MCF 10A (cell line): ENCODE data around the gene IGFALS. TPM values are rescaled to one million over a fixed set of nuclear protein-coding genes. Genes with fewer than 3 reads are reported as not detected.
A peak's percentile ranks its signal among the peaks of the same experiment; 100 is the strongest.

Experiments
- BruUV-seq: library from RNA; stranded (reverse); fragments of 400-500 nt; replicated peaks from 2 replicates; lab custom pipeline; 2021; lab: Mats Ljungman, UMichigan
- CTCF ChIA-PET: fragments of 300-600 bp; sonication (Branson Sonifier 250); formaldehyde crosslinking; extraction: SDS; loops from one replicate; lab custom pipeline; 2021; ENCODE audit warnings: antibody characterized with exemption, inconsistent platforms; lab: Yijun Ruan, JAX
- POLR2A ChIA-PET: fragments of 300-600, 350-650 bp; sonication (Branson Sonifier 250); formaldehyde crosslinking; extraction: SDS; loops from one replicate; lab custom pipeline; 2020; ENCODE audit warnings: antibody characterized with exemption, inconsistent platforms; lab: Yijun Ruan, JAX
- DNase-seq: peaks from one replicate; pipeline ENCODE4 v3.0.0-alpha.2; 2018; ENCODE audit not compliant: unreplicated experiment
- H3K27ac Mint-ChIP-seq: one replicate; pipeline ENCODE4 v1.8.0; 2022; ENCODE audit warnings: mild to moderate bottlenecking, low read depth, mixed read lengths; ENCODE audit not compliant: unreplicated experiment
- H3K27me3 Mint-ChIP-seq: one replicate; pipeline ENCODE4 v1.8.0; 2022; ENCODE audit warnings: mixed read lengths; ENCODE audit not compliant: insufficient read depth, unreplicated experiment
- H3K36me3 Mint-ChIP-seq: one replicate; pipeline ENCODE4 v1.8.0; 2022; ENCODE audit warnings: mild to moderate bottlenecking, moderate library complexity, mixed read lengths; ENCODE audit not compliant: insufficient read depth, unreplicated experiment
- H3K4me1 Mint-ChIP-seq: one replicate; pipeline ENCODE4 v1.8.0; 2022; ENCODE audit warnings: mixed read lengths; ENCODE audit not compliant: insufficient read depth, unreplicated experiment
- H3K4me3 Mint-ChIP-seq: one replicate; pipeline ENCODE4 v1.8.0; 2022; ENCODE audit warnings: mild to moderate bottlenecking, moderate library complexity, mixed read lengths; ENCODE audit not compliant: unreplicated experiment
- H3K9me3 Mint-ChIP-seq: one replicate; pipeline ENCODE4 v1.8.0; 2022; ENCODE audit warnings: mixed read lengths; ENCODE audit not compliant: unreplicated experiment
- intact Hi-C: fragments of 100-400 bp; cut with micrococcal nuclease; formaldehyde crosslinking; loops from 2 replicates; pipeline ENCODE4 v1.14.1; 2022
- total RNA-seq: library from RNA; stranded (reverse); gene quantifications from 2 replicates; pipeline ENCODE4 v1.2.3, GENCODE V29; 2022
- TF ChIP-seq, protein P1 (sequence below): fragments of 200-600 bp; IDR thresholded peaks from one replicate; pipeline ENCODE4 v1.8.0; 2022; ENCODE audit warnings: antibody characterized with exemption, mild to moderate bottlenecking; ENCODE audit not compliant: unreplicated experiment

The IGFALS gene
- total RNA-seq, 1 experiment from 2014 or later = not detected

- TF ChIP-seq, protein P1, sequence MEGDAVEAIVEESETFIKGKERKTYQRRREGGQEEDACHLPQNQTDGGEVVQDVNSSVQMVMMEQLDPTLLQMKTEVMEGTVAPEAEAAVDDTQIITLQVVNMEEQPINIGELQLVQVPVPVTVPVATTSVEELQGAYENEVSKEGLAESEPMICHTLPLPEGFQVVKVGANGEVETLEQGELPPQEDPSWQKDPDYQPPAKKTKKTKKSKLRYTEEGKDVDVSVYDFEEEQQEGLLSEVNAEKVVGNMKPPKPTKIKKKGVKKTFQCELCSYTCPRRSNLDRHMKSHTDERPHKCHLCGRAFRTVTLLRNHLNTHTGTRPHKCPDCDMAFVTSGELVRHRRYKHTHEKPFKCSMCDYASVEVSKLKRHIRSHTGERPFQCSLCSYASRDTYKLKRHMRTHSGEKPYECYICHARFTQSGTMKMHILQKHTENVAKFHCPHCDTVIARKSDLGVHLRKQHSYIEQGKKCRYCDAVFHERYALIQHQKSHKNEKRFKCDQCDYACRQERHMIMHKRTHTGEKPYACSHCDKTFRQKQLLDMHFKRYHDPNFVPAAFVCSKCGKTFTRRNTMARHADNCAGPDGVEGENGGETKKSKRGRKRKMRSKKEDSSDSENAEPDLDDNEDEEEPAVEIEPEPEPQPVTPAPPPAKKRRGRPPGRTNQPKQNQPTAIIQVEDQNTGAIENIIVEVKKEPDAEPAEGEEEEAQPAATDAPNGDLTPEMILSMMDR = no peak
- Mint-ChIP-seq H3K27ac (peak overlapping the region; percentile 89), H3K4me3 (peak overlapping the region; percentile 17), H3K27me3 (no peaks in the 10 kb centered on the region), H3K36me3 (peaks cover 48% of the 10 kb centered on the region), H3K4me1 (peaks cover 34% of the 10 kb centered on the region), H3K9me3 (no peaks in the 10 kb centered on the region)
- CTCF ChIA-PET = interaction anchor here (0.6 to 2.2 kb wide), 10 partner anchors 10 to 40 kb away, joined by 3 to 13 read pairs (median 4); partner anchors contain the start of genes EME2 and MAPK8IP3
- intact Hi-C loops = loop anchor here (1.0 to 2.0 kb wide), 2 partner anchors 8 to 25 kb away; partner anchors contain the start of gene NME3
- POLR2A ChIA-PET = interaction anchor here (0.7 to 5.3 kb wide), 20 partner anchors 9 to 325 kb away, joined by 3 to 95 read pairs (median 6); partner anchors contain the start of genes EME2, IFT140, JPT2 and MAPK8IP3
- DNase-seq = peak; percentile 94
- TSS peak; percentile 22 for BruUV-seq
These were observed 47.4 kb downstream of the IGFALS start for GRCh38 chr16:1745900-1746692.

DNA sequence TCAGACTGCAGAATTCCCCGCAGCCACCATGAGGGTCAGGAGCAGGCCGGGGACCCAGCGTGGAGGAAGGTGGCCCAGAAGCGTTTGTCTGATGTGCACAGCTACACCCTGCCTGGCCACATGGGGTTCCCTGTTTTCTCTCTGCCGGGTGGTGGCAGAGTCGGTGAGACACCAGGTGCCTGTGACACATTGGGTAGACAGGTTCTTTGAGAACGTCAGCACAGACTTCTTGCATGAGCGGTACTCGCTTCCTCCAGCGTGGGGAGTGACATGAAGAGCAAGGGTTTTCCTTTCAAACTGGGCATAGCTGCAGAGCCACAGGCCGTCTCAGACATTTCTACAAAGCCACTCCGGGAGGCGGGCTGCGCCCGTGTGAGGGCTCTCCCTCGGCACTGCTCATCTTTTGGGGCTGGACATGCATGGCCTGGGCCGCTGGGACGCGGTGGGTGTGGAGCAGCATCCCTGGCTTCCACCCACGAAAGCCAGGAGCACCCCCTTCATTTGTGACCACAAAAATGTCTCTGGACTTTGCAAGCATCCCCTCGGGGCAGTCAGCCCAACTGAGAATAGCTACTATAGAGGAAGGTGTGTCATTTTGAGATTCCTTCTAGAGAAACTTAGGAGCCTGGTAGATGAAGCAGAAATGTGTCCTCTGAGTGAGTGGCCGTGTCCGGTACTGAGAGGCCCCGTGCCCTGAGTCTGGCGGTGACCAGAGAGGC, 48.2 kb downstream of the IGFALS start:
- H3K4me3 Mint-ChIP-seq = peak overlapping the region; percentile 17
- ChIA-PET POLR2A (interaction anchor here (0.6 to 5.3 kb wide), 26 partner anchors 9 to 325 kb away, joined by 3 to 95 read pairs (median 4); partner anchors contain the start of genes EME2, IFT140, JPT2 and MAPK8IP3), CTCF (interaction anchor here (1.1 to 2.2 kb wide), 7 partner anchors 13 to 39 kb away, joined by 3 to 13 read pairs (median 6); partner anchors contain the start of genes EME2 and MAPK8IP3)
- peak; percentile 88 for DNase-seq
- H3K27ac Mint-ChIP-seq = peak overlapping the region; percentile 89
- no peaks in the 10 kb centered on the region for H3K9me3 Mint-ChIP-seq
- TF ChIP-seq, protein P1 = no peak
- BruUV-seq = no TSS peak
- H3K36me3 Mint-ChIP-seq = peaks cover 44% of the 10 kb centered on the region
- no peaks in the 10 kb centered on the region for H3K27me3 Mint-ChIP-seq
- peaks cover 34% of the 10 kb centered on the region for H3K4me1 Mint-ChIP-seq
- intact Hi-C loops = loop anchor here (2.0 kb wide), 1 partner anchor 25 kb away; the partner anchor contains the start of gene NME3

GRCh38 chr16:1744338-1744840, 49.1 kb downstream of the IGFALS start:
- Mint-ChIP-seq H3K4me1 (peaks cover 34% of the 10 kb centered on the region), H3K36me3 (peaks cover 36% of the 10 kb centered on the region), H3K27ac (peak overlapping the region; percentile 89), H3K4me3 (peak overlapping the region; percentile 17), H3K9me3 (no peaks in the 10 kb centered on the region), H3K27me3 (no peaks in the 10 kb centered on the region)
- CTCF ChIA-PET = interaction anchor here (1.2 to 2.2 kb wide), 6 partner anchors 20 to 38 kb away, joined by 3 to 13 read pairs (median 6); partner anchors contain the start of gene MAPK8IP3
- DNase-seq = no peak
- intact Hi-C loops = loop anchor here (2.0 kb wide), 1 partner anchor 26 kb away; the partner anchor contains the start of gene NME3
- TF ChIP-seq, protein P1 = no peak
- POLR2A ChIA-PET = interaction anchor here (0.6 to 5.3 kb wide), 14 partner anchors 11 to 134 kb away, joined by 3 to 95 read pairs (median 4); partner anchors contain the start of genes EME2, IFT140, JPT2 and MAPK8IP3
- no TSS peak for BruUV-seq
